GM19351 (cell line): ENCODE results near the gene CHMP6.

Experiments
- ATAC-seq: cut with Tn5 transposase; IDR thresholded peaks from one replicate; pipeline ENCODE4 v1.9.1; 2021; ENCODE audit warnings: mild to moderate bottlenecking, moderate library complexity; ENCODE audit not compliant: unreplicated experiment

CHMP6 gene

GRCh38 chr17:80956321-80957190, 35.1 kb upstream of the CHMP6 start:
- no peak for ATAC-seq

GRCh38 chr17:80957461-80957941, 34.1 kb upstream of the CHMP6 start:
- ATAC-seq: no peak

GRCh38 chr17:80959330-80960036, 32.2 kb upstream of the CHMP6 start:
- no peak for ATAC-seq

GRCh38 chr17:80960037-80960796, 31.4 kb upstream of the CHMP6 start:
- no peak for ATAC-seq

GRCh38 chr17:80960797-80961452, 30.7 kb upstream of the CHMP6 start:
- ATAC-seq: no peak

- ATAC-seq: no peak
Observed at GRCh38 chr17:80961541-80962330, 29.9 kb upstream of the CHMP6 start.

- ATAC-seq: no peak
Observed at GRCh38 chr17:80962356-80963329, 29.0 kb upstream of the CHMP6 start.

GRCh38 chr17:80963812-80964543, 27.7 kb upstream of the CHMP6 start:
- ATAC-seq: no peak

GRCh38 chr17:80964544-80964856, 27.1 kb upstream of the CHMP6 start:
- no peak for ATAC-seq

GRCh38 chr17:80964859-80965580, 26.6 kb upstream of the CHMP6 start:
- ATAC-seq: no peak

GRCh38 chr17:80965606-80966005, 26.0 kb upstream of the CHMP6 start:
- ATAC-seq: no peak

GRCh38 chr17:80967404-80967872, 24.2 kb upstream of the CHMP6 start:
- no peak for ATAC-seq

- ATAC-seq: no peak
Observed at GRCh38 chr17:80968602-80969029, 23.0 kb upstream of the CHMP6 start.

- no peak for ATAC-seq
Observed at GRCh38 chr17:80969030-80969673, 22.5 kb upstream of the CHMP6 start.

GRCh38 chr17:80969674-80970043, 22.0 kb upstream of the CHMP6 start:
- ATAC-seq: no peak

- ATAC-seq: no peak
Observed at GRCh38 chr17:80970044-80970761, 21.4 kb upstream of the CHMP6 start.
